SHP77 (cell line): ENCODE results near the gene VSTM4.

ENCODE experiments used
- DNase-seq, 2 experiments: peaks; one replicate each; lab custom pipeline; 2025; lab: John Stamatoyannopoulos, UW

VSTM4 gene

DNA sequence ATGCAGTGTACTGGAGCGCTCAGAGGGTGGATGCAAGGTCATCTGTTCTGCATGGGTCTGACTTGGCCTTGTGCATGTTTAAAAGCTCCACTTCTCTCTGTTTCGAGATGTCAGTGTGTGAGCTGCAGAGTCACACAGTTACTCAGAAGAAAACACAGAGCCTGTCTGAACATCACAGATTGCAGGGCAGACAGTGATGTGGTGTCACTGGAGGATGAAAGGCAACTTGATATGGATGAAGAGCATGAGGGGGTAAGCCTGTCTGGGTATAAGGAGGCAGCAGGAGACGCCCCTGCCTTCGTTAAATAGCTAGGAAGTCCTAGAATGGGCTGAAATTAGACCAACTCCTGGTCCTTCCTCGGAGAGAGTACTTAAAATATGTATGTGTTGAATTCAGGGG is 108.2 kb downstream of the VSTM4 start:
- DNase-seq: no peak

DNA sequence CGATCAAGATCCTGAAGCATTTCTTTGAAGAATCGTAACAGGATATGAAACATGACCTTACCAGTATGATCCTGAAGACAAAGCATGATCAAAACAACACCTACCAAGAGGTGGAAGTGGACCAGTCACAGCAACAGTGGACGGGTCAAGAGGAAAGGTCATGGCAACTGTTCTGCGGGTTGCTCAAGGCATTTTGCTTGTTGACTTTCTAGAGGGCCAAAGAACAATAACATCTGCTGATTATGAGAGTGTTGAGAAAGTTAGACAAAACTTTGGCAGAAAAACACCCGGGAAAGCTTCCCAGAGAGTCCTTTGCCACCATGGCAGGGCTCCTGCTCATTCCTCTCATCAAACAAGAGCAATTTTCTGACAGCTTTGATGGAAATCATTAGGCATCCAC is 110.1 kb downstream of the VSTM4 start:
- no peak for DNase-seq

DNA sequence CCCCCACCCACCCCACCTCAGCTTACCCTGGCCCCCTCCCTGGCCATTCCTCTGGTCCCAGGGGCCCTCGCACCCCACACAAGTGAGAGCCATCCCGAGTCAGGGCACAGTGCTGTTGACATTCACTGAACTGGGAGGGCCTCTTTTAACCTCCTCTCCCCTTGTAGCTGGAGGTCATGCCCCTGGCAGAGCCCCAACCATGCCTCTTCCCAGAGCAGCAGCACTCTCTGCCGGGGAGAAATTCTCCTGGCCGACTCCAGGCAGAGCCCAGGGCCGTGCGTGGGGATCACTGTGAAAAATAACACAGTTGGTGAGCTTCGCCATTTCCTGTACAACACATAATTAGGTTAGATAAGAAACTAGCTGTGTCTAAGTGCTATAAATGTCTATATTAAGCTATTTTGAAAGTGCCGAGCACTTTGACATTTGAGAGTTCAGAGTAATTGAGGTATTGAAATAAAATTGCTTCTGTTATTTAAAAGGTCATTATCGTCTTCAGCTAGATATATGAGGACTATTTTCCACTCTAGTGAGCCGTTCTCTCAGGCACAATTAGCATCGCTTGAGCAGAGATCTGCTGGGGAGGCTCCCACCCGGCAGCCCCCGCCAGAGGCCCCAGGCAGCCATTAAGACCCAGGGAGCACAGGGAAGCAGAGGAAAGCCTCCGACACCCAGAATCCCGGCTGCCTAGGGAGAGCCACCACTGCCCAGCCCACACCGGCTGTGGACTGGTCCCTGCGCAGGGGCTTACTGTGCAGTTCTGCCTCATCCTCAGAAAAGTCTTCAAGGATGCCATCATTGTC is 113.3 kb downstream of the VSTM4 start:
- DNase-seq: no peak

DNA sequence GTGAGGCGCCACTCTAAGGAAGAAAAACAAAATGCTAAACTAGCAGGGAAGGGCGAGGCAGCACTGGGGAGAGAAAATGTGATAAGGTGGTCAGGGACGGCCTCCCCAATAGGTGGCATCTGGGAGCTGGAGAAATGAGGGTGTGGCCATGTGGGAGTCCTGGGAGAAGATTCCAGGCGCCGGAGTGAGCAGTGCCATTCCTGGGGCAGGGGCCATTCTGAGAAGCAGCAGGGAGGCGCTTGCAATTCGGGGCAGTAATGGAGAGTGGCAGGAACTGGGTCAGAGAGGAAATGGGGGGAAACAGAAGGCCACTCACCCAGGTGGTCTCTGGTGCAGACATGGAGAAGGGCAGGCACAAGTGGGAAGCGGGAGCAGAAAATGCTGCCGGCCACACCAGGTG is 113.9 kb downstream of the VSTM4 start:
- no peak for DNase-seq

DNA sequence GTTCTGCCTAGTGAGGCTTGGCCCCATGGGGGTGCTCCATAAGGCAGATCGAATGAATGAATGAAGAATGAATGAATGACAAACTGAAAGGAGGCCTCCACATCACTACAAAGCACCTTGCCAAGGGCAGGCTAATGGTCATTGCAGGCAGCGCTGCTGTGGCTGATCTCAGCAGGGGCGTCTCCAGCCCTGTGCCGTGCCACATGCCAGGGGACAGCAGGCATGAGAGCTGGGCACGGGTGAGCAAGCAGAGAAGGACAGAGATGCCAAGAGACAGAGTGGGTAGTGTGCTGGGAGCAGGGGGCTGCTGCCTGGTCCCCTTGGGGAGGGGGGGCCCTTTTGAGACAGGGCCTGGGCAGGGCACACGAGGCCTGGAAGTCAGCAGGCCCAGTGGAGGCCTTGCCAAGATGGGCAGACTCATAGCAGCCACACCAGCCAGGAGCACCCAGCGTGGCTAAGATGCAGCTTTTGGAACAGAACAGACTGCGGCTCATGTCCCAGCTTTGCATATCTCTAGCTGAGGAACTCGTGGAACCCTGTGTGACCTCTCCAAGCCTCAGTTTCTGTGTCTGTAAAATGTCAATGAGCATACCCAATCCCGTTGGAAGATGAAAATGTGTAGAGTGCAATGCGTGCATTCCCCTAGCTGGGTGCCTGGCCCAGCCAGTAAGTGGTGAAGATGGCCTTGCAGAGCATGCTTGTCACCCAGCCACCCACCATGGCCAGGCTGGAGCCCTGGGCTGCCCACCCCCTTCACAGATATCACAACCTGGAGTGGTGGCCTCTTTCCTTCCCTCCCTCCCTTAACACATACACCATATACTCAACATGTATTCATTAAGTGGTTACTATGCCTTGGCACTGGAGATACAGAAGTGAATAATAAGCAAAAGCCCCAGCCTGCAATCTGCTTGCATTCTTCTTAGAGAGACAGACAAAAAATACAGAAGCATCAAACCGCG is 114.6 kb downstream of the VSTM4 start:
- no peak for DNase-seq

DNA sequence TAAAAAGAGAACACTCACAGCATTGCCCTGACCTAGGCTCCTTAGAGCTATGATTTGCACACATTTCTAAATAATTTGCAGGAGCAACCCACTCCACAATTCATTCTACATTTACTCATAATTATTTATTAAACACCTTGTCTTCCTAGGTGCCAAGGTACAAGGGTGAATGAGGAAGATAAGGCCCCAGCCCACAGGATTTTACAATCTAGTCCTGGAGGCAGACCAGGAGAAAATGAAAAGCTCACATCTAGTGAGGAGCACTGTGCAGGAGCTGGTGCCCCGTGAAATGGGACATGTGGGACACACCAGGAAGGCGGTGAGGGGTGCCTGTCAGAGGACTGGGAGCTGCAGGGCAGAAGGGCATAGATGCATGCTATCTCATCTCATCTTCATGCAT is 116.0 kb downstream of the VSTM4 start:
- no peak for DNase-seq

DNA sequence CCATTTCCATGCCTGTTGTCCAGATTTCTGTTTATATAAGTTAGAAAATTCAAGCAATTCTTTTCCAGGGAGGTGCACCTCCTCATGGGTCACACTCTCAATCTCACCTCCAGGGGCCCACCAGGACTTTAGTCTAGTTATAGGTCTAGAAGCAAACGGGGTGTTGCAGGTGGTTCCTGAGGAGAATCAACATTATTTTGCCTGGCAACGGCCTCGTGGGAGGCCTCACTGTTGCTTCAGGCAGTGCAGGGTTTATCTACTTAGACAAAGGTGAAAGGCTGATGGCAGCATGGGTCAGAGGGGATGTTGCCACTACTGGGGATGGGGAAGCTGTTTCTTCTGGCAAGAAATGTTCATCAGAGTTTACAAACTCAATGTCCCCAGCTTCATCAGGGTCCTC is 119.0 kb downstream of the VSTM4 start:
- DNase-seq: no peak

DNA sequence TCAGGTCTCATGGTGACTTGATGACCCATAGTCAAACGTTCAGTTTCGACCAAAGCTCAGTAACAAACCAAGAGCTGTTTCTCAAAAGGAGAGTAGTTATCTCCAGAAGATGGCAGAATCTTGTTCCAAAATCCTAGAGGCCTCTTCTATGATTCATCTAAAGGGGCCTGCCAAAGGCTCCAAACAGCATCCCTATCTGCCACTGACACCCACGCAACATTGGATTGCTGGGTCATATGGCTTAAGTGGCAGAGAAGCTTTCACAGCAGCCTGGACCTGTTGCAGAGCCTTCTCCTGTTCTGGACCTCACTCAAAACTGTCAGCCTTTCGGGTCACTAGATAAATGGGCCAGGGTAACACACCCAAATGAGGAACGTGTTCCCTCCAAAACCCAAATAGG is 121.7 kb downstream of the VSTM4 start:
- no peak for DNase-seq

DNA sequence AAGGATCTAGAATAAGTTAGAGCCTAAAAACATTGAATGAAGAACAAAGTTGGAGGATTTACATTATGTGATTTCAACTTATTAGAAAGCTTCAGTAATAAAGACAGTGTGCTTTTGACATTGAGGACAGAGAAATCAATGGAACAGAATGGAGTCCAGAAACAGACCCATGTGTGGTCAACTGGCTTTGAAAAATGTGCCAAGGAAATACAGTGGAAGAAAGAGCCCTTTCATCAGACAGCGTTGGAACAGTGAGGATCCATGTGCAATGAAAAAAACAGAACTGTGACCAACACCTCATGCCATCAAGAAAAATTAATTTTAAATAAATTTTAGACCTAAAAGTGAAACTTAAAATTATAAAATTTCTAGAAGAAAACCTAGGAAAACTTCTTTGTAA is 125.1 kb downstream of the VSTM4 start:
- no peak for DNase-seq

DNA sequence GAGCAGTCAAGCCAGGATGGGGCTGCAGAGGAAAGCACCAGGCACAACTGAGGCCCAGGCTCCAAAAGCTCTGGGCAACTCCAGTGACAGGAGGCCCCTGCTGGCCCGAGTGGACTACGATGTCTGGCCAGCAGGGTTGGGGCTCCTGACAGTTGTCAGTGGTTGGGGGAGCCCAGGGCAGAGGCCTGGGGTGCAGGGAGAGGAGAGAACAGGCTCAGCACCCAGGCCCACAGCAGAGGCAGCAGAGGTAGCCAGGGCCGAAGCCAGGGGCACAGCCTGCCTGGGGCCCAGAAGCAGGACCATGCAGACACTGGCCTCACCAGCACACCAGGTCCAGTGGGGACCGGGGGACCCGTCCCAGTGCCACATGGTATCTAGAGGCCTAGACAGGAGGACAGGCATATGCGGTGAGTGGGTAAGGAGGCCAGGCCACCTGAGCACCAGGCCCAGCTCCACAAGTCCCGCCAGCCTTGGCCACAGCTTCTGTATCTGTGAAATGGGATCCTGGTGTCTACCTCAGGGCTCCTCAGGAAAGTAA is 129.6 kb downstream of the VSTM4 start:
- no peak for DNase-seq

DNA sequence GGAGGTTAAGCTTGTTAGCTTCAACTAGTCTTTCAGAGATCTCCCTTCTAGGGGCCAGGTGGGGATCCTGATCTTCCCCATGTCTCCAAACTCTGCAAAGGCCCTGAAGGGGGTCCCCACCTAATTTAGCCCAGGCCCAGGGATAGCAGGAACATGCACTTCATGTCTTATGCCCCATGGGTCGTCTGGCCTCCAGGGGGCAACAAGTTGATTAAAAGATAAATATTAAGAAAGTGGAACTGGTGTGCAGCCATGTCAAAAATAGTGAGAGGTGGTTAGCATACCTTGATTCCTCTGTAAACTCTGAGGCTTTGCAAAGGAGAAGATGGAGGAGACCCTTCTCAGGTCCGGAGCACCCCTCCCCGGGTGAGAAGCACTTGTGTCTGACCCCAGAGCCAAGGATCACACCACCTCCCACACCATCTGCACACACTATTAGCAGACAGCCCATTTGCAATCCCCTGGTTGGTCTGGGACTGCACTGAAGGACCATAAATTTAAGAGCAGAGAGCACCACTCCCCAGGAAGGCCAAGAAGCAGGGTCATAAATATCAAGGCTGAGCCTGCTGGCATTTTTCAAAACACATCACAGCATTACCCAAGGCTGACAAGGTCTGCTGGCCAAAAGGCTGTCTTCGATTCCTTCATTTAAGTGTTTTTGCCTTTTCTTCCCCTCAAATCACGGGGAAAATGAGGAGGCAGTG is 131.5 kb downstream of the VSTM4 start:
- DNase-seq: no peak

DNA sequence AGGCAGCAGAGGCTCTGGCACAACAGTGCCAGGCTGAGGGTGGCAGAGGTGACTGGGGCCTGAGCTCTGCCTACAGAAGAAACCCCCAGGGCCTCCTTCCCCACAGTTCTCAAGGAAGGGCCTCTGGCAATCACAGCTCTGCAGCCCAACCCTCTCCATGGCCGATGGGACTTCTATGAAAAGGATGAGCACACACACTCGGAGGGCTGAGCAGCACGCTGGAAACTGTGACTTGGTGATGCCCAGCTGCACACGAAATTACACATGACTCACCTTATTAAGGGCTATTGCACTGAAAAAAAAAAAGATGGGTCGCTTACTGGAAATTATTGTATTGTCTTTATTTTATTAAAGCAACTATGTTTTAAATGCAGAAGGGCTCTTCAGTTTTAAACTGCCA is 132.7 kb downstream of the VSTM4 start:
- no peak for DNase-seq

DNA sequence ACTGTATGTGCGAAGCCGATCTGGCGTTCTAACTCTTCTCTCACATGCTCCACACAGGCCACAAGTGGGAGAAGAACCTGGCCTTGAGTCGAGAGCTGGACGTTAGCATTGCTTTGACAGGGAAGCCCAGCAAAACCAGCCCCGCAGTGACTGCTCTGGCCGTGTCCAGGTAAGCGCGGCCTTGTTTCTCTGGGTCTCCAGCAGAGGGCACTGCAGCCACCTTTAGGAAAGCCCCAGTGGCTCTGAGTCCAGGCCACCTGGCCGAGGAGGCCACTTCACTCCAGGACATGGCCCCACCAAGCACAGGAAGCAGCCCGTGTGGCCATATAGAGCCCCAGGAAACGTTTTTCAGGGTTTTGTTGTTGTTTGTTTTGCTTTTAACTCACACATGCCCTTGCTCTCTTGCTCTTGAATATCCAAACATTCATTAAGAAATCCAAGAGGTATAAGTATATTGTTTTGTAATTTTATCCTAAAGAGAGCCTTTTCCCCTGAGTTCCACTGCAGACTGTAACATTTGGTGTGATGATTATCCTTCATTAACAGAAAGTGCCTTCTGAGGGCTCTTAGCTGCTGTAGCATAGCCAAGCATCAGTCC is 133.9 kb downstream of the VSTM4 start:
- peak in 1 of 2 experiments; percentile 1 for DNase-seq

DNA sequence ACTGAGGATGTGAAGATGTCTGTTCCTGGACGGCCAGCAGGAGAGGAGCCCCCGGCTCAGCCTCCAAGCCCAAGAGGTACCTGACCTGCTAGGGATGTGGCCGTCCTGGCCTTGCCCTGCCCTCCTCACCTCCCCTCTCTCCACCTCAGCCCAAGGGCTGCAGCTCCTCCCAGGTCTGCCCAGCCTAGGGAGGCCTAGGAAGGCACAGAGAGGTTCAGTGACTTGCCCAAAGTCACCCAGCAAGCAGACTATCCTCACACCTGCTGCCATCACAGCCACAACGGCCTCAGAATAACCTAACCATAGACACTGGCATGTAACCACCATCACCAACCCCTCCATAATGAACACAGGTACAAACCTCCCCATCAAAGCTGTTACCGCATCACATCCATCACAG is 137.0 kb downstream of the VSTM4 start:
- no peak for DNase-seq

DNA sequence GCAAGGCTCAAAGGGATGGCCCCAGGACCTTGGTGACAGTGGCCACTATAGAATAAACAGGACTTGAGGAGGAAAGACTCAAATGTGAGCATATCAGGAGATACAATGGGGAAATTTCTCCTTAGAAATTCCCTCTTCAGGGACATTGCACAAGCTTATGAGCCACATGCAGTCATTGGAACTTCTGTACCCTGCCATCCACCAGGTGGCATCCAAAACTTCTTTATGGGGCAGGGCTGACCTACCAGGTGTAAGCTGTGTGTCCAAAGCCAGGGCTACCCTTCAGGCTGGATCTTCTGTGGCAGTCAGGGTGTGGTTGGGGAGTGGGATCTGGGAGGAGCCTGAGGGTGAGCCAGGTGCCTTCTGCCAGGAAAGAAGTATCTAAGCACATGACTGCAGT is 139.1 kb downstream of the VSTM4 start:
- no peak for DNase-seq

DNA sequence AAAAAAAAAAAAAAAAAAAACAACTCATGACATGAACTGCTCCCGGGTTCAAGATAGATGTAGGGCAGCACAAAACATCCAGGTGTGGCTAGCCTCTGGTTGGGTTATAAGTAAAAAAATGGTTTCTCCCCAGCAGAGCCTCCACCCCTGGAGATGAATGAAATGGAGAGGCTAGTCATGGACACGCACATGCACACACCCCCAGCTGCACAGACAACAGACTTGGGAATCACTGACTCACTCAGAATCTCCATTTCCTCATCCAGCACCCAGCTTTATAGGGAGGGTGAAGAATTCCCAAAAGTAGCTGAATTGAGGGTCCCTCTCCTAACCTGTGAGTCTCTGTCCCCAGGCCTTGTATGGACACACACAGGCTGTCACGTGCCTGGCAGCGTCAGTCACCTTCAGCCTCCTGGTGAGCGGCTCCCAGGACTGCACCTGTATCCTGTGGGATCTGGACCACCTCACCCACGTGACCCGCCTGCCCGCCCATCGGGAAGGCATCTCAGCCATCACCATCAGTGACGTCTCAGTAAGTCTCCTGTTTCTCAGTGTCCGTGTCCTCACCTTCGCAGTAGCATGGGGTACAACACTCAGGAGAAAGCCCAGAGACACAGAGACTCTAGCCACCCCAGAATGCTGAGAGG is 140.7 kb downstream of the VSTM4 start:
- DNase-seq: no peak

DNA sequence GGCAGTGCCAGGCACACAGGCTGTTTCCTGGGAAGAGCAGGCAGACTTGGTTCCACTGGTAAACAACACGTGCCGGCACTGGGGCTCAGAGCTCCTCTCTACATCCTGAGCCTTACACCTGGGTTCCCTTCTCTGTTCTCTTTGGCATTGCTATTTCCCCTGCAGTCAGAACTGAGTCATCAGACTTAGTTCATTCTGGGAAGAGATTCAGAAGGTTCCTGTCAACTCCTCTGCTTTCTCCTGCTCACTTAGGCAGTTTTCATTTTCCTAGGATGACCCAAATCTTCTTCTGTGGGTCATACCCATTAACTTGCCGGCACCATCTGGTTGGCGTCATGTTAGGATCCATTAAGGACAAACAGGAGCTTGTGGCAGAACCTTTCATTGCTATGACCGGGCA is 142.3 kb downstream of the VSTM4 start:
- DNase-seq: no peak

DNA sequence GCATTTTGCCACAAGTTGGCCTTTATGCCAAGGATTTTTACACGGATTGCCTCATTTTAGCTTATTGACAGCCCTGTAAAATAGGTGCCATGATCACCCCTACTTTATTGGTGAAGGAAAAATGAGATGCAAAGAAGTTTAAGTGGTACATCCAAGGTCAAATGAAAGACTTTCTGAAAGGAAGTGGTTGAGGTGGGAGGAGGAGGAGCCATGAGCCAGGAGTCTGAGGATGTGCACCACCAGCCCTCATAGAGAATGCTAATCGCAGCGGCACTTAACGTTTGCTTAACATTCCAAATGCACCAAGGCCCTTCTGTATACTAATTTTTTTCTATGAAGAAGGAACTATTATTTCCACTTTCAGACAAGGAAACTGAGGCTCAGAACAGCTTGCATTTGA is 144.7 kb downstream of the VSTM4 start:
- DNase-seq: no peak

DNA sequence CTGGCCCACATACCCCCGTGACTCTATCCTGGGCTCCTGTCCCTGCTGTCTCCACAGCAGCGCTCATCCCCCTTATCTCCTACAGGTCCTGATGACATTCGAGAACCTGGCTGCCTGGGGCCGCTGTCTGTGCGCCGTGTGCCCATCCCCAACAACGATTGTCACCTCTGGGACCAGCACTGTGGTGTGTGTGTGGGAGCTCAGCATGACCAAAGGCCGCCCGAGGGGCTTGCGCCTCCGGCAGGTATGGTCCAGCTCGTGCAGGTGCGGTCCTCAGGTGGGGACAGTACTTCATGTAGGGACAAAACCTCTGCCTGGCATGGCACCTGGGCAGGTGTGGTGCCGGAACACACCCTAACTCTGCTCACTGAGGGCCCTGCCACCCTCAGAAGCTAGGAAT is 145.3 kb downstream of the VSTM4 start:
- DNase-seq: no peak

DNA sequence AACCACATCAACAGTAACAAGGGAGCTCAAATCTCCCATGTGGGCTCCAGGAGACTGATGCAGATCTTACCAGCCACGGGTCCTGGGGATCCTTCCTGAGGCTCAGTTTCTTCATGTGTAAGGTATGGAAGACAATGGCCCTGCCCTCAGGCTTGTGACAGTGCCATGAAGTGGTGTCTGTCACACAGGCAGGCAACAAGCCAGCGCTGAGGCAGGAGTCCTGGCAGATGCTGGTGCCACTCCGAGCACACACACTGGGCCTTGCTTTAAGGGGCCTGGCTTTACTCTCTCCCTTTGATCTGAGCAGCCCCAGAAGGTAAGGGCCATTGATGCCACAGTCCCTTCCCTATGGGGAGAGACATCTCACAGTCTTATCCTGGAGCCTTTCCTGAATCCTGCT is 147.3 kb downstream of the VSTM4 start:
- DNase-seq: no peak

DNA sequence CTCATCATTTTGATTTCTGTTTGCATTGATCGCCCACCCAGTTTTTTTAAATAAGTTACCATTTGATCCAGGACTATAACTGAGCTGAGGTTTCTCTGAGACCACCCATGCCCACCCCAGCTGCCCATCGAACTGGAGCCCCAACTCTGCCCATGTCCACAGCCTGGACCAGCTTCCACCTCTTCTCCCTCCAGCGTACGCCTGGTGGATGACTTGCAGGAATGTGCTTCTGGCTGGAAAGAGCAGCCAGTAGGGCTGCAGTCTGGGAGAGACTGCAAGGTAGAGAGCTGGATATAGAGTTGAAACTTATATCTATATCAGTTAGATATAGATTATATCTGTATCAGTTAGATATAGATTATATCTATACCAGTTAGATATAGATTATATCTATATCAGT is 149.9 kb downstream of the VSTM4 start:
- DNase-seq: no peak
